H1 (cell line): ENCODE measurements around the gene DENND4B. TPM values are rescaled to one million over a fixed set of nuclear protein-coding genes. Genes with fewer than 3 reads are reported as not detected.

Experiments used
- CTCF ChIA-PET: fragments of 300-600 bp; sonication (Branson Sonifier 250); formaldehyde crosslinking; loops from one replicate; lab custom pipeline; 2021; ENCODE audit not compliant: partially characterized antibody; lab: Charles Lee
- POLR2A ChIA-PET: fragments of 300-600 bp; sonication (Branson Sonifier 250); formaldehyde crosslinking; loops from one replicate; lab custom pipeline; 2021; ENCODE audit warnings: inconsistent platforms; ENCODE audit not compliant: partially characterized antibody; lab: Charles Lee
- DNase-seq, 2 experiments: peaks; one replicate each; pipeline versions ENCODE4 v3.0.0 to v3.0.0-alpha.2; 2010 to 2022; ENCODE audit warnings: low spot score in 2 of 2, low read depth in 1 of 2, mixed read lengths in 1 of 2
- FAIRE-seq: peaks from 2 replicates; lab custom pipeline; 2011; peaks lifted over from hg19 to GRCh38; lab: Jason Lieb, UNC
- H2AFZ ChIP-seq: 2 replicates; pipeline ENCODE4 v1.8.1; 2012; ENCODE audit warnings: low read length, inconsistent platforms
- H2AK5ac ChIP-seq: 2 replicates; pipeline ENCODE4 v1.6.1; 2013; ENCODE audit warnings: low read depth, low read length
- H2BK120ac ChIP-seq: replicated peaks from 2 replicates; pipeline ENCODE3; 2013; ENCODE audit warnings: low read depth, low read length, inconsistent platforms
- H2BK12ac ChIP-seq: 2 replicates; pipeline ENCODE4 v1.6.1; 2013; ENCODE audit warnings: low read depth, low read length
- H2BK15ac ChIP-seq: 2 replicates; pipeline ENCODE4 v1.6.1; 2013; ENCODE audit warnings: low read length
- H2BK20ac ChIP-seq: 2 replicates; pipeline ENCODE4 v1.6.1; 2013; ENCODE audit warnings: low read length
- H2BK5ac ChIP-seq: 2 replicates; pipeline ENCODE4 v1.6.1; 2013; ENCODE audit warnings: low read depth, low read length
- H3K14ac ChIP-seq: 2 replicates; pipeline ENCODE4 v1.6.1; 2013; ENCODE audit warnings: inconsistent platforms; ENCODE audit not compliant: insufficient read length
- H3K18ac ChIP-seq: 2 replicates; pipeline ENCODE4 v1.6.1; 2013; ENCODE audit warnings: low read length; ENCODE audit errors: extremely low read depth
- H3K23ac ChIP-seq: 2 replicates; pipeline ENCODE4 v1.6.1; 2013; ENCODE audit warnings: inconsistent platforms; ENCODE audit not compliant: insufficient read length
- H3K23me2 ChIP-seq: 2 replicates; pipeline ENCODE4 v1.6.1; 2013; ENCODE audit warnings: low read depth, low read length
- H3K27ac ChIP-seq: 2 replicates; pipeline ENCODE4 v1.6.1; 2011; ENCODE audit warnings: low read depth, low read length, inconsistent platforms
- H3K27me3 ChIP-seq, 4 experiments: replicated peaks in 1 of 4; 1 replicate in 1 of 4; 2 replicates in 3 of 4; pipeline versions ENCODE4 v1.6.1 to v1.8.1; 2011 to 2013; ENCODE audit warnings: low read length in 3 of 4, mild to moderate bottlenecking in 3 of 4, inconsistent platforms in 2 of 4, mixed read lengths in 2 of 4, moderate library complexity in 1 of 4; ENCODE audit not compliant: control insufficient read depth in 3 of 4, insufficient read depth in 3 of 4; ENCODE audit errors: extremely low read depth in 1 of 4
- H3K36me3 ChIP-seq, 4 experiments: 2 replicates each; pipeline versions ENCODE4 v1.6.1 to v1.8.1; 2011 to 2013; ENCODE audit warnings: mild to moderate bottlenecking in 4 of 4, low read length in 3 of 4, moderate library complexity in 2 of 4, control low read depth in 1 of 4, inconsistent platforms in 1 of 4; ENCODE audit not compliant: insufficient read depth in 4 of 4, control insufficient read depth in 2 of 4
- H3K4ac ChIP-seq: replicated peaks from 2 replicates; pipeline ENCODE3; 2013; ENCODE audit warnings: low read length, low read depth, mixed read lengths, inconsistent platforms; ENCODE audit not compliant: insufficient read length
- H3K4me1 ChIP-seq, 4 experiments: replicated peaks in 1 of 4; 1 replicate in 1 of 4; 2 replicates in 3 of 4; pipeline versions ENCODE4 v1.6.1 to v1.8.1; 2011 to 2013; ENCODE audit warnings: low read length in 3 of 4, inconsistent platforms in 2 of 4, mixed read lengths in 1 of 4; ENCODE audit not compliant: insufficient read depth in 4 of 4, control insufficient read depth in 3 of 4
- H3K4me2 ChIP-seq, 2 experiments: 2 replicates each; pipeline versions ENCODE4 v1.6.1 to v1.8.1; 2011 to 2013; ENCODE audit warnings: low read depth in 2 of 2, low read length in 2 of 2, control low read depth in 1 of 2, inconsistent platforms in 1 of 2, mild to moderate bottlenecking in 1 of 2; ENCODE audit not compliant: insufficient read depth in 1 of 2
- H3K4me3 ChIP-seq, 4 experiments: fragments of 200-600, 300-600 bp in 1 of 4; sonication (generic), shearing (Covaris generic), sonication (Bioruptor Twin) in 1 of 4; 2 replicates each; pipeline versions ENCODE4 v1.5.1 to v1.8.1; 2011 to 2016; ENCODE audit warnings: low read length in 4 of 4, low read depth in 3 of 4, control low read depth in 2 of 4, inconsistent platforms in 2 of 4, mild to moderate bottlenecking in 2 of 4, mixed read lengths in 1 of 4, moderate library complexity in 1 of 4; ENCODE audit not compliant: insufficient read depth in 2 of 4; ENCODE audit errors: extremely low read depth in 1 of 4
- H3K56ac ChIP-seq: replicated peaks from 2 replicates; pipeline ENCODE3; 2013; ENCODE audit warnings: low read depth, mild to moderate bottlenecking, mixed read lengths, low read length, inconsistent platforms; ENCODE audit not compliant: insufficient read length
- H3K79me1 ChIP-seq: 2 replicates; pipeline ENCODE4 v1.6.1; 2013; ENCODE audit warnings: low read depth, low read length, control low read depth
- H3K79me2 ChIP-seq, 2 experiments: 2 replicates each; pipeline versions ENCODE4 v1.6.1 to v1.8.1; 2012 to 2013; ENCODE audit warnings: low read length in 2 of 2, mild to moderate bottlenecking in 2 of 2, inconsistent platforms in 1 of 2; ENCODE audit not compliant: insufficient read depth in 2 of 2, control insufficient read depth in 1 of 2
- H3K9ac ChIP-seq, 4 experiments: replicated peaks in 1 of 4; 1 replicate in 1 of 4; 2 replicates in 3 of 4; pipeline versions ENCODE4 v1.6.1 to v1.8.1; 2011 to 2013; ENCODE audit warnings: low read depth in 3 of 4, low read length in 3 of 4, control low read depth in 2 of 4, mild to moderate bottlenecking in 2 of 4, moderate library complexity in 2 of 4, inconsistent platforms in 1 of 4; ENCODE audit errors: extremely low read depth in 1 of 4
- H3K9me3 ChIP-seq, 2 experiments: 2 replicates each; pipeline versions ENCODE4 v1.6.1 to v1.8.1; 2012 to 2013; ENCODE audit warnings: mild to moderate bottlenecking in 2 of 2, moderate library complexity in 2 of 2, control low read depth in 1 of 2, inconsistent platforms in 1 of 2, low read depth in 1 of 2, low read length in 1 of 2, mixed read lengths in 1 of 2; ENCODE audit not compliant: insufficient read depth in 2 of 2
- H4K20me1 ChIP-seq, 2 experiments: replicated peaks in 1 of 2; 2 replicates each; pipeline versions ENCODE3 to v1.8.1; 2011 to 2013; ENCODE audit warnings: inconsistent platforms in 2 of 2, low read length in 2 of 2, mild to moderate bottlenecking in 1 of 2; ENCODE audit not compliant: insufficient read depth in 2 of 2, control insufficient read depth in 1 of 2
- H4K5ac ChIP-seq: 2 replicates; pipeline ENCODE4 v1.6.1; 2013; ENCODE audit warnings: low read length, low read depth, mixed read lengths, inconsistent platforms; ENCODE audit not compliant: insufficient read length
- H4K8ac ChIP-seq: 2 replicates; pipeline ENCODE4 v1.8.0; 2013; ENCODE audit warnings: mild to moderate bottlenecking, moderate library complexity, low read length, inconsistent platforms; ENCODE audit not compliant: insufficient read depth; ENCODE audit errors: extremely low read depth
- H4K91ac ChIP-seq: replicated peaks from 2 replicates; pipeline ENCODE3; 2013; ENCODE audit warnings: low read length, mixed read lengths, inconsistent platforms; ENCODE audit not compliant: insufficient read length
- CREB1 ChIP-seq: IDR thresholded peaks from 2 replicates; pipeline ENCODE4 v1.6.1; 2012; ENCODE audit warnings: inconsistent platforms
- PHF8 ChIP-seq: fragments of 200-600 bp; sonication (generic); conservative IDR thresholded peaks from 2 replicates; pipeline ENCODE4 v1.7.1; 2012; ENCODE audit warnings: low read depth, mild to moderate bottlenecking, inconsistent platforms, low read length, moderate library complexity
- POLR2AphosphoS5 ChIP-seq: IDR thresholded peaks from 2 replicates; pipeline ENCODE4 v1.6.1; 2011; ENCODE audit warnings: low read depth, low read length
- RBBP5 ChIP-seq: IDR thresholded peaks from 2 replicates; pipeline ENCODE4 v1.7.1; 2012; ENCODE audit warnings: low read depth, mild to moderate bottlenecking, inconsistent platforms, low read length, moderate library complexity, borderline replicate concordance
- SIN3A ChIP-seq, 2 experiments: IDR thresholded peaks in 1 of 2; conservative IDR thresholded peaks in 1 of 2; 2 replicates each; pipeline ENCODE4 v1.6.1; 2011 to 2012; ENCODE audit warnings: low read length in 2 of 2, improper control_type of control experiment in 1 of 2, low read depth in 1 of 2, mild to moderate bottlenecking in 1 of 2
- SIX5 ChIP-seq: IDR thresholded peaks from 2 replicates; pipeline ENCODE4 v1.6.1; 2011; ENCODE audit warnings: mild to moderate bottlenecking, low read depth, low read length
- SP1 ChIP-seq: IDR thresholded peaks from 2 replicates; pipeline ENCODE4 v1.6.1; 2011; ENCODE audit warnings: low read depth, low read length
- SP4 ChIP-seq: IDR thresholded peaks from 2 replicates; pipeline ENCODE4 v1.6.1; 2012; ENCODE audit warnings: low read length, inconsistent platforms
- TAF1 ChIP-seq: IDR thresholded peaks from 2 replicates; pipeline ENCODE4 v1.6.1; 2011; ENCODE audit warnings: mild to moderate bottlenecking, low read depth, low read length
- TAF7 ChIP-seq: optimal IDR thresholded peaks from 2 replicates; pipeline ENCODE3; 2011; ENCODE audit warnings: low read depth, mild to moderate bottlenecking, inconsistent platforms, low read length, moderate library complexity, borderline replicate concordance
- YY1 ChIP-seq: IDR thresholded peaks from 2 replicates; pipeline ENCODE4 v1.6.1; 2011; ENCODE audit warnings: low read depth, mild to moderate bottlenecking, low read length
- WGBS, 2 experiments: shearing (Covaris generic) in 1 of 2; methylation state at CpG; one replicate each; pipeline versions ENCODE4 v1.1.6 to v1.1.7; 2013 to 2015; ENCODE audit warnings: low lambda C conversion rate in 2 of 2, mixed read lengths in 2 of 2, inconsistent platforms in 1 of 2, low coverage in 1 of 2, missing lambda C conversion rate in 1 of 2; ENCODE audit not compliant: insufficient replicate concordance in 2 of 2, insufficient coverage in 1 of 2, insufficient read length in 1 of 2; ENCODE audit errors: extremely low coverage in 1 of 2, missing lambda C conversion rate in 1 of 2; 5-methylcytosine and 5-hydroxymethylcytosine counted together
- polyA plus RNA-seq, 7 experiments: library from polyadenylated mRNA; depleted of rRNA in 3 of 7; stranded (reverse) in 5 of 7; unstranded in 2 of 7; fragments of >200 nt in 5 of 7; fragments of 200-250 nt in 2 of 7; gene quantifications; 1 replicate in 5 of 7; 2 replicates in 1 of 7; 4 replicates in 1 of 7; pipeline versions ENCODE4 v1.2.1 to v1.2.3, GENCODE V29; 2011 to 2013; ENCODE audit warnings: missing spikeins in 2 of 7, mixed read lengths in 2 of 7
- total RNA-seq: library from RNA; stranded (reverse); fragmentation: NEBNext Ultra II Directional; extraction: Animal tissue kit (Norgen Biotek cat#: 25700); gene quantifications from 2 replicates; pipeline ENCODE4 v1.2.1, GENCODE V29; 2021

DENND4B gene
- total and polyA plus RNA-seq, 2 of the 8 experiments (the other 6 are each of a cell fraction or from before 2014, with no cell fraction given), result 45.6 to 61.1 TPM

GRCh38 chr1:153958111-153958960 lies 11.8 kb upstream of the DENND4B start, which contains the start of gene CRTC2:
TSS of gene CRTC2 (minus strand) at chr1:153958612. CDS start at chr1:153958497, 115 bp downstream.
- Histone ChIP-seq H2BK5ac (peak within 1 kb of the TSS; percentile 96), H3K4me3 (peak within 1 kb of the TSS; percentile 82 to 98 (median 88)), H4K91ac (peak within 1 kb of the TSS; percentile 76), H3K27me3 (no peaks in the 10 kb centered on the region), H3K4me2 (peak within 1 kb of the TSS; percentile 81 to 89), H3K4me1 (peaks cover 6 to 20% (median 12%) of the 10 kb centered on the region in 4 experiments), H4K5ac (peak within 1 kb of the TSS; percentile 66), H3K9ac (peak within 1 kb of the TSS; percentile 77 to 85 (median 81)), H3K14ac (no peak within 1 kb of the TSS), H3K79me1 (peaks cover 31% of the 10 kb centered on the region), H2AFZ (peak within 1 kb of the TSS; percentile 4; the same call in 1 of the 2 replicates), H3K9me3 (no peaks in the 10 kb centered on the region), H3K79me2 (peaks cover 36 to 73% of the 10 kb centered on the region in 2 experiments), H3K36me3 (peaks cover 11 to 26% (median 20%) of the 10 kb centered on the region in 4 experiments), H3K23me2 (peaks cover 22% of the 10 kb centered on the region), H4K20me1 (peaks cover 9 to 14% of the 10 kb centered on the region in 2 experiments), H2BK15ac (0 out of 2 replicates have a peak within 1 kb of the TSS, but pooled peaks have one; percentile 16), H3K27ac (peak within 1 kb of the TSS; percentile 77), H4K8ac (peak within 1 kb of the TSS; percentile 94), H2BK20ac (no peak within 1 kb of the TSS), H3K18ac (peak within 1 kb of the TSS; percentile 92), H2AK5ac (0 out of 2 replicates have a peak within 1 kb of the TSS, but pooled peaks have one; percentile 11), H3K56ac (peak within 1 kb of the TSS; percentile 25), H3K23ac (no peak within 1 kb of the TSS), H2BK120ac (no peak within 1 kb of the TSS), H3K4ac (no peak within 1 kb of the TSS), H2BK12ac (0 out of 2 replicates have a peak within 1 kb of the TSS, but pooled peaks have one; percentile 60)
- CTCF ChIA-PET, result interaction anchor here (1.0 to 6.4 kb wide), 3 partner anchors 13 to 30 kb away, joined by 3 to 31 read pairs (median 3); partner anchors contain the start of gene DENND4B
- DNase-seq, result peak; percentile 96 to 97
- FAIRE-seq, result peak; percentile 78
- POLR2A ChIA-PET, result interaction anchor here (0.5 to 15.7 kb wide), 18 partner anchors 11 to 535 kb away, joined by 3 to 454 read pairs (median 4); partner anchors contain the start of genes CHTOP, CREB3L4, DENND4B and GATAD2B
- 2% methylated on average over 49 of the region's 75 CpGs; no CpG with 5 or more reads in 1 of the 2 experiments for WGBS, 2 experiments
- TF ChIP-seq RBBP5 (peak; percentile 70; the same call in 1 of the 2 replicates), SP4 (no peak), SIN3A (conservative IDR thresholded peaks at IDR 0.05 in 1 of 2, IDR thresholded peaks at IDR 0.05 in 1 of 2; ENCODE audit: low read depth in 1 of 2, low read length in 2 of 2) (peak; percentile 13 to 91; a peak in 3 of 4 replicates), CREB1 (peak; percentile 75), TAF7 (peak; percentile 81), SP1 (peak; percentile 66; the same call in 1 of the 2 replicates), POLR2AphosphoS5 (peak; percentile 79), SIX5 (peak; percentile 99), PHF8 (peak; percentile 80), TAF1 (peak; percentile 71), YY1 (peak; percentile 76)
